Smooth muscle cell (in vitro differentiated cells): ENCODE measurements around the gene NTPCR. TPM values are rescaled to one million over a fixed set of nuclear protein-coding genes. Genes with fewer than 3 reads are reported as not detected.

Source experiments
- DNase-seq: peaks from one replicate; lab custom pipeline; 2025; ENCODE audit not compliant: unreplicated experiment; lab: John Stamatoyannopoulos, UW
- H2AFZ ChIP-seq: fragments of 200-600 bp; sonication (generic); 2 replicates; pipeline ENCODE4 v1.6.0; 2016; ENCODE audit warnings: antibody characterized with exemption, low read depth, mild to moderate bottlenecking
- H3F3A ChIP-seq: fragments of 200-600 bp; sonication (generic); 2 replicates; pipeline ENCODE4 v1.6.0; 2017; ENCODE audit warnings: antibody characterized with exemption, low read depth
- H3K27ac ChIP-seq: fragments of 200-600 bp; sonication (generic); 2 replicates; pipeline ENCODE4 v1.5.1; 2016; ENCODE audit warnings: low read depth, mild to moderate bottlenecking
- H3K27me3 ChIP-seq: fragments of 200-600 bp; sonication (generic); 2 replicates; pipeline ENCODE4 v1.6.1; 2016; ENCODE audit warnings: low read depth, mild to moderate bottlenecking
- H3K36me3 ChIP-seq: fragments of 200-600 bp; sonication (generic); 2 replicates; pipeline ENCODE4 v1.5.1; 2016; ENCODE audit warnings: low read depth
- H3K4me1 ChIP-seq: fragments of 200-600 bp; sonication (generic); 2 replicates; pipeline ENCODE4 v1.5.1; 2016; ENCODE audit warnings: low read depth
- H3K4me2 ChIP-seq: fragments of 200-600 bp; sonication (generic); 2 replicates; pipeline ENCODE4 v1.6.0; 2016; ENCODE audit warnings: mild to moderate bottlenecking
- H3K4me3 ChIP-seq: fragments of 200-600 bp; sonication (generic); 2 replicates; pipeline ENCODE4 v1.5.1; 2016; ENCODE audit warnings: mild to moderate bottlenecking
- H3K79me2 ChIP-seq: fragments of 200-600 bp; sonication (generic); 2 replicates; pipeline ENCODE4 v1.6.0; 2016; ENCODE audit warnings: low read depth, mild to moderate bottlenecking
- H3K9ac ChIP-seq: fragments of 200-600 bp; sonication (generic); 2 replicates; pipeline ENCODE4 v1.6.0; 2016; ENCODE audit warnings: low read depth
- H3K9me3 ChIP-seq: fragments of 200-600 bp; sonication (generic); replicated peaks from 2 replicates; pipeline ENCODE4 v1.5.1; 2016; ENCODE audit warnings: low read depth
- H4K20me1 ChIP-seq: fragments of 200-600 bp; sonication (generic); 2 replicates; pipeline ENCODE4 v1.6.0; 2016; ENCODE audit warnings: low read depth
- WGBS: methylation state at CpG from one replicate; pipeline ENCODE4 v1.1.7; 2016; ENCODE audit warnings: low lambda C conversion rate; 5-methylcytosine and 5-hydroxymethylcytosine counted together
- polyA plus RNA-seq: library from polyadenylated mRNA; unstranded; fragments of >200 nt; fragmentation: Nextera tagmentation; extraction: Ambion mirVana; gene quantifications from 2 replicates; pipeline ENCODE4 v1.2.1, GENCODE V29; 2016
- total RNA-seq: library from RNA; depleted of rRNA; stranded (reverse); fragments of >200 nt; gene quantifications from 2 replicates; pipeline ENCODE4 v1.2.3, GENCODE V29; 2014
- TF ChIP-seq, protein P1 (sequence below): fragments of 200-600 bp; sonication (generic); IDR thresholded peaks from 2 replicates; pipeline ENCODE4 v1.5.1; 2017; ENCODE audit warnings: borderline replicate concordance, mild to moderate bottlenecking, antibody characterized with exemption; ENCODE audit not compliant: insufficient read depth, poor library complexity, severe bottlenecking

NTPCR gene
- total and polyA plus RNA-seq, 2 experiments from 2014 or later: 39.2 to 54.3 TPM

- H3K4me3 ChIP-seq: no peak overlapping the region
- TF ChIP-seq, protein P1, sequence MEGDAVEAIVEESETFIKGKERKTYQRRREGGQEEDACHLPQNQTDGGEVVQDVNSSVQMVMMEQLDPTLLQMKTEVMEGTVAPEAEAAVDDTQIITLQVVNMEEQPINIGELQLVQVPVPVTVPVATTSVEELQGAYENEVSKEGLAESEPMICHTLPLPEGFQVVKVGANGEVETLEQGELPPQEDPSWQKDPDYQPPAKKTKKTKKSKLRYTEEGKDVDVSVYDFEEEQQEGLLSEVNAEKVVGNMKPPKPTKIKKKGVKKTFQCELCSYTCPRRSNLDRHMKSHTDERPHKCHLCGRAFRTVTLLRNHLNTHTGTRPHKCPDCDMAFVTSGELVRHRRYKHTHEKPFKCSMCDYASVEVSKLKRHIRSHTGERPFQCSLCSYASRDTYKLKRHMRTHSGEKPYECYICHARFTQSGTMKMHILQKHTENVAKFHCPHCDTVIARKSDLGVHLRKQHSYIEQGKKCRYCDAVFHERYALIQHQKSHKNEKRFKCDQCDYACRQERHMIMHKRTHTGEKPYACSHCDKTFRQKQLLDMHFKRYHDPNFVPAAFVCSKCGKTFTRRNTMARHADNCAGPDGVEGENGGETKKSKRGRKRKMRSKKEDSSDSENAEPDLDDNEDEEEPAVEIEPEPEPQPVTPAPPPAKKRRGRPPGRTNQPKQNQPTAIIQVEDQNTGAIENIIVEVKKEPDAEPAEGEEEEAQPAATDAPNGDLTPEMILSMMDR: no peak
- 98% methylated on average over 3 of the region's 3 CpGs for WGBS
- no peaks in the 10 kb centered on the region for H3K27me3 ChIP-seq
- H3K27ac ChIP-seq: no peak overlapping the region
- H3K4me2 ChIP-seq: no peak overlapping the region
- H3K9me3 ChIP-seq: peaks cover 10% of the 10 kb centered on the region
- H3K79me2 ChIP-seq: no peaks in the 10 kb centered on the region
- H3K36me3 ChIP-seq: peaks cover 14% of the 10 kb centered on the region
- no peaks in the 10 kb centered on the region for H3K4me1 ChIP-seq
- no peaks in the 10 kb centered on the region for H3F3A ChIP-seq
- no peak overlapping the region for H2AFZ ChIP-seq
- DNase-seq: no peak
- H4K20me1 ChIP-seq: no peaks in the 10 kb centered on the region
- no peak overlapping the region for H3K9ac ChIP-seq
Measured at GRCh38 chr1:232974971-232975370, 24.6 kb downstream of the NTPCR start.

DNA sequence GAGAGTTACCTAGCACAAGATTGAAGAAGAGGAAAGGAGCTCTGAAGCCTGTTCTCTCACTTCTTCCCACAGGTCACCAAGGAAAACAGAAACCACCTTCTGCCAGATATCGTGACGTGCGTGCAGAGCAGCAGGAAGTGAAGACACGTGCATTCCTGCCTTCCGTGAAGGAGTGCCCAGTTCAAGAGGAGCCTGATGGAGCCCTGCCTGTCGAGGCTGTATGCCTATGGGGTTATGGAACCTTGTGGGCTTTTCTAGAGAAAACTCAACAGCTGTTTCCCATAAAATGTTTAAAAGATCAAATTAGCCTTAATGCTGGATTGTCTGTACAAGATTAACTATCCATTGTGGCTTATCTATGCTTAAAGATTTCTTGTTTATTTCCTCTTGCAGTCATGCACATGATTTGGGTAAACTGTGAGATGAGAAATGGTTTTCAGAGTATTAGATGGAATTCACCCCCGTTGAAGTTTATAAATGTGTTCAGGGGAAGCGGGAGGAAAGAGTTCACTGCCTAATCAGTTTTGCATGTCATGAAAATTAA, 27.8 kb downstream of the NTPCR start:
- TF ChIP-seq, protein P1: no peak
- no peak overlapping the region for H3K4me3 ChIP-seq
- no peaks in the 10 kb centered on the region for H4K20me1 ChIP-seq
- H3K9me3 ChIP-seq: peaks cover 10% of the 10 kb centered on the region
- WGBS: 42% methylated on average over 8 of the region's 8 CpGs
- no peak for DNase-seq
- H3K4me2 ChIP-seq: no peak overlapping the region
- peaks cover 13% of the 10 kb centered on the region for H3K36me3 ChIP-seq
- H2AFZ ChIP-seq: no peak overlapping the region
- H3K27me3 ChIP-seq: no peaks in the 10 kb centered on the region
- H3K79me2 ChIP-seq: no peaks in the 10 kb centered on the region
- no peaks in the 10 kb centered on the region for H3K4me1 ChIP-seq
- no peak overlapping the region for H3K9ac ChIP-seq
- H3K27ac ChIP-seq: no peak overlapping the region
- no peaks in the 10 kb centered on the region for H3F3A ChIP-seq

GRCh38 chr1:232978815-232979214, 28.4 kb downstream of the NTPCR start:
- WGBS: 57% methylated on average over 4 of the region's 4 CpGs

More at GRCh38 chr1:232978815-232979214, 28.4 kb downstream of the NTPCR start:
- Histone ChIP-seq H2AFZ (no peak overlapping the region), H3K27me3 (no peaks in the 10 kb centered on the region), H3K79me2 (no peaks in the 10 kb centered on the region), H3K9ac (no peak overlapping the region), H3K9me3 (peaks cover 4% of the 10 kb centered on the region), H3K27ac (no peak overlapping the region), H3K4me1 (no peaks in the 10 kb centered on the region), H3K36me3 (peaks cover 6% of the 10 kb centered on the region), H3K4me2 (no peak overlapping the region), H3K4me3 (no peak overlapping the region), H3F3A (no peaks in the 10 kb centered on the region), H4K20me1 (no peaks in the 10 kb centered on the region)
- TF ChIP-seq, protein P1: no peak
- DNase-seq: no peak
